KOPT-K1 (cell line): ENCODE results near the gene HSD17B2.

Source experiments
- H3K27ac ChIP-seq: fragments of 200-600 bp; sonication (generic); 2 replicates; pipeline ENCODE4 v1.5.1; 2016; ENCODE audit warnings: antibody characterized with exemption, mild to moderate bottlenecking, low read depth, low read length; ENCODE audit not compliant: poor library complexity, severe bottlenecking
- H3K36me3 ChIP-seq: fragments of 200-600 bp; sonication (generic); 2 replicates; pipeline ENCODE4 v1.5.1; 2017; ENCODE audit warnings: antibody characterized with exemption, mild to moderate bottlenecking, low read length, moderate library complexity; ENCODE audit not compliant: insufficient read depth
- H3K9me3 ChIP-seq: fragments of 200-600 bp; sonication (generic); 2 replicates; pipeline ENCODE4 v1.5.1; 2017; ENCODE audit warnings: antibody characterized with exemption, low read length, mild to moderate bottlenecking; ENCODE audit not compliant: insufficient read depth, poor library complexity, severe bottlenecking

Gene HSD17B2

DNA sequence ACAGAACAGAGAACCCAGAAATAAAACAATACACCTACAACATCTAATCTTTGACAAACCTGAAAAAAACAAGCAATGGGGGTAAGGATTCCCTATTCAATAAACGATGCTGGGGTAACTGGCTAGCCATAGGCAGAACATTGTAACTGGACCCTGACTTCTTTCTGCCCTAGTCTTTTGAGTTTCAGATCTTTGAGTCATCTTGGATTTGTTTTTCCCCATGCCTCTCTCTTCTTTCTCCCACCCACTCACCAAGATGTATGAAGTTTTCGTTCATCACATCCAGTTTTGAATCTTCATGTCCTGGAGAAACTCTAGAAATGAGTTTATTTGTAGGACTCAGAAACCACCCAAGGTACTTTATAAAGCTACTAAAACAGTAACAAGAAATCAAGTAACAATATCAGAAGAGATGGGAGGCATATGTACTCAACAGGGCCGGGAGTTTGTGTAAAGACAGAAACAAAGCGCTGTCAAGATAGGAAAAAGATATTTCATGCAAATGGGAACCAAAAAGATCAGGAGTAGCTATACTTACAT, 39.0 kb downstream of the HSD17B2 start:
- Histone ChIP-seq H3K36me3 (no peaks in the 10 kb centered on the region), H3K9me3 (peaks cover 4% of the 10 kb centered on the region), H3K27ac (no peak overlapping the region)

DNA sequence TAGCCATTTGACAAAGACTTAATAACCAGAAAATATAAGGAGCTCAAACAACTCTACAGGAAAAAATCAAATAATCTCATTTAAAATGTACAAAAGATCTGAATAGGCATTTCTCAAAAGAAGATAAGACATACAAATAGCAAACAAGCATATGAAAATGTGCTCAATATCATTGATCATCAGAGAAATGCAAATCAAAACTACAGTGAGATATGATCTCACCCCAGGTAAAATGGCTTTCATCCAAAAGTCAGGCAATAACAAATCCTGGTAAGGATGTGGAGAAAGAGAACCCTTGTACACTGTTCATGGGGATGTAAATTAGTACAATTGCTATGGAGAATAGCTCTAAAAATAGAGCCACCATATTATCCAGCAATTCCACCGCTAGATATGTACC, 43.1 kb downstream of the HSD17B2 start:
- H3K36me3 ChIP-seq, result no peaks in the 10 kb centered on the region
- peaks cover 4% of the 10 kb centered on the region for H3K9me3 ChIP-seq

DNA sequence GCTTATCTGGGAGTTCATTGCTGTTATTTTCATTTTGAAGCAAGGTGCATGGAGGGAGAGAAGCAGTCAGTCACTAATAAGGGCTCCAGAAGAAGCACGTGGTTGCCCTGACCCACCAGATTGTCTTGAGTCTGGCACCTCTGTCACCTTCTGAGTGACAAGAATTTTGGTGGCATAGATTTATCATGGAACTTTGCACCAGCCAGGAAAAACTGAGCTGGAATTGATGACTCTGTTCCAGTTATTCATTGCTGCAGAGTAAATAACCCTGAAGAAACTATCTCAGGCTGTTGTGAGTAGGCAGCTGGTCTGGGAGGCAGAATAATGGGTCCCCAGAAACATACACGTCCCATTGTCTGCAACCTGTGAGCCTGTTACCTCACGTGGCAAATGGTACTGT, 44.8 kb downstream of the HSD17B2 start:
- H3K27ac ChIP-seq, result no peak overlapping the region
- H3K9me3 ChIP-seq, result peaks cover 4% of the 10 kb centered on the region
- H3K36me3 ChIP-seq, result no peaks in the 10 kb centered on the region

More for the DNA sequence above, 43.1 kb downstream of the HSD17B2 start:
- no peak overlapping the region for H3K27ac ChIP-seq

DNA sequence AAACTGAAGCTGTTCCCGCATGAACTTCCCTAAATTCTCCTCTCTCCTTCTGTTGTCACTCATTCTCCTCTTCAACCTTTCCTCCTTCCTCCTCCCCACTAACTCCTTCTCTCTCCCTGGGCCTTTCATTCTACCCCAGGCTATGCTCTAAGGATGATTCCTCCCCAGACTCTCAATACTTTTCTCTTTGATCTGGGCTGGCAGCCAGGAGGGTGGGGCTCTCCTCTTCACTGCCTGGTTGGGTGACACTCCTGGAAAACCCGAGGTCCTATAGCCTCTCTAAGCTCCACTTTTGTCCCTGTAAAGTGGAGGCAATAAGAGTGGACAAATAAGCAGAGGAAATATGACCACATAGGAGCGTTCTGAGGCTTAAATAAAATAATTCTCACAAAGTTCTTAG, 46.2 kb downstream of the HSD17B2 start:
- Histone ChIP-seq H3K9me3 (peaks cover 4% of the 10 kb centered on the region), H3K36me3 (no peaks in the 10 kb centered on the region), H3K27ac (no peak overlapping the region)

DNA sequence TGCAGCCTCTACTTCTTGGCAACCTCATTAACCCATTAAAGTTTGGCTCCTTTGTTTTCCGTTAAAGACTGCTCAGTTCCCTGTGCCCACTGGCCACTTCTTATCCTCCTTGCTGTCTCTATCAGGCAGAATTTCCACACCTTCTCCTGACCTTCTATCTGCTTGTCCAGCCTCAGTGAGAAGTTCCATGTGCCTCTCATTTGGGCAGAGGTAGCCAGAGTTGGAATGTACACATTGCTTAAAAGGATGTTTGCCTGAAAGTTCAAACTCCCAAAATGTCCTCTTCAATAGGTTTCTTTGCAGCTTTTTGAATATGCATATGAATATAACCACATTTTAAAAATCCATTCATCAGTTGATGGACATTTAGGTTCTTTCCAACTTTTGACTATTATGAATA, 47.0 kb downstream of the HSD17B2 start:
- H3K27ac ChIP-seq, result no peak overlapping the region
- no peaks in the 10 kb centered on the region for H3K36me3 ChIP-seq
- peaks cover 4% of the 10 kb centered on the region for H3K9me3 ChIP-seq

DNA sequence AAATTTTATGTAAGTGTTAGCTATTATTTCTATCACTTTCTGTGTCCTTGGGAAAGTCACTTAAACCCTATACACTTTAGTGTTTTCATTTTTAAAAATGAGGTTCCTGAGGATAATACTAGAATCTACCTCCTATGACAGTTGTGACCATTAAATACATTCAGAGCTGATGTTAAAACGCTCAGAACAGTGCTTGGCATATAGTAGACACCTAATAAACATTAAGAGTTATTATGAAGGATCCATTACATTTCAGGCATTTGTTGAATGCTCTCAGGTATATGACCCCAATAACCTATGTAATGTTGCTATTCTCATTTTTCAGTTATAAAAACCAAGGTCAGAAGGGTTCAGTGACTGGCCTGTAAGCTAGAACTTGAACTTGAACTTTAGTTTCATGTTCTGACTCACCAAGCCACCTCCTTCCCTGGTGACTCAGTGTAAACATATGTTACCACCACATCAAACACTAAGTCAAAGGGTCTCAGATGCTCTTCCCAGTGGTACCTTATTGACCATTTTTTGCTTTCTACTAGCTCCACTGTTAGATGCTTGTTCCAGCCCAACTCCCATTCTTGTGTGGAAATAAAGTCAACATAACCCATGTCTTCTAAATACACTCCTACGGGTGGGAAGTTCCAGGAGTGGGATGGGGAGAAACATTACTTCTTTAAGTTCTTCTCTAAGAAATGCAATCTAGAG, 47.6 kb downstream of the HSD17B2 start:
- H3K9me3 ChIP-seq, result peaks cover 4% of the 10 kb centered on the region
- no peak overlapping the region for H3K27ac ChIP-seq
- H3K36me3 ChIP-seq, result no peaks in the 10 kb centered on the region

DNA sequence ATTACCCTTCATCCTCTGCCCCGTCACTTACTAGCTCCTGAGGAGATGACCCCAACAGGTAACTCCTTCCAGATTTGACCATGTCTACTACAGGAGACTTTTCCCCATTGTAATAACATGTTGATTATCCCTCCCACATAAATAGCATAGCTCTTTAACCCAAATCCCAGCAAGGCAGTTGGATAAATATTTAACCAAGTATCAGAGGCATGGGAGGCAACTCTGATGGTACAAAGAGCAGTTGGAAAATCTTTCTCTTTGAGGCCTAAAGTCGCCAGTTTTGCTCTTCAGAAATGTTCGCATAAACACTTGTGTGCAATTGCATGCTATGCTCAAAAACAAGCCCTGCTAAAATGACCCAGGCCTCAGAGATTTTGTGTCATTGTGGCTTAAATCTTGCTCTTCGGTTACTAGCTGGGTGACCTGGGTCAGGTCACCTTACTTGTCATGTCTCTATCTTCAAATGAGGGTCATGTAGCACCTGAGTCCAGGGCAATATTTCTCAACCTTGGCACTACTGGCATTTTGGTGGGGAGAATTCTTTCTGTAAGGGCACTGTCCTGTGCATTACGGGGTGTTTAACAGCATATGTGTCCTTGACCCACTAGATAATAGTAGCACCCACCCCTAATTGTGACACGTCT, 48.8 kb downstream of the HSD17B2 start:
- H3K36me3 ChIP-seq, result no peaks in the 10 kb centered on the region

DNA sequence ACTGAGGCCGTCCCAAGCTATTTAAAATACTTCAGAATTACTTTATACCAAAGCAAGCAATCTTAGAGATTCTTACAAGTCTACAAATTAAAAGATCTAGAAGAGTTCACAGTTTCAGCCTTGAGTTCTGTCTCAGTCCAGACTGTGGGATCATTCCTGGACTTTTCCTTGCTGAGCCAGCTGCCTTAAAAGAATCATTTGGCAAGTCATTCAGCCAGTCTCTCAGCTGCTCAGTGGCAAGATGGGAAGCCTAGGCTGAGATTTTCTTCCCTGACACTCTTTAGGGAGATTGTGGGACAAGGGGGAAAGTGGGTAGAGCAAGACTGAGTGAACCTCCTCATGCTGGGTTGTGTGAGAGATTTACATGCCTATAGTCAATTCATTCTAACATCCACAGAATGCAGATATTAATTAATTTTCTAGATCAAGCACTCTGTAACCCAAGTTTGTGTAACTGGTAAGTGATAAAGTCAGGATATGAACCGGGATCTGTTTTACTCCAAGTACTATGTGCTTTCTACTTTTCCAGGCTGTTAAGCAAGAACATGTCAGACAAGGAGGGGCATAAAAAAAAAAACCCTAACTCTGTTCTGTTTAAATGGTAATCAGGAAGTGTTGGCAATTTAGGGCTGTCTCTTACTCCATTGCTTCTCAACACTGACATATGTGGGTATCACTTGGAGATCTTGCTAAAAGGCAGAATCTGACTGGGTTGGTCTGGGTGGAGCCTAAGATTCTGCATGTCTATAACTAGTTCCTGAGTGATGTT, 50.1 kb downstream of the HSD17B2 start:
- Histone ChIP-seq H3K9me3 (no peaks in the 10 kb centered on the region), H3K27ac (no peak overlapping the region), H3K36me3 (no peaks in the 10 kb centered on the region)

More for the DNA sequence above, 48.8 kb downstream of the HSD17B2 start:
- Histone ChIP-seq H3K27ac (no peak overlapping the region), H3K9me3 (no peaks in the 10 kb centered on the region)

DNA sequence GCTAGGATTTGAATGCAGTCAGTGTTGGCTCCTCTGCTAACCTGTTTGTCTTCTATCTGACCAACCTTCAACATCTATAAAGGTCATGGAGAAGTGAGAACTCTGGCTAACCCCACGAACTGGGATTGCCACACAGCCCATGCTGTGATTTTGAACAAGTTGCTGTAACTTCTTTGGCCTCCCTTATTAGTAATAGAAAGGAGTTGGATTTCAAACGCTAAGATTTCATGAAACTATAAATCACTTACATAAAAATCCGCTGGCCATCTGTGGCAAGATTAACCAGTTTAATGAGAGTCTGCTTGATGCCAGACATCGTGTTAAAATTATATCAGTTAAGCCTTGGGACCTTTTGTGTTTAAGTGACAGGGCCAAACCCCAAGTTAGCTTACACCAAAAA, 53.4 kb downstream of the HSD17B2 start:
- Histone ChIP-seq H3K27ac (no peak overlapping the region), H3K36me3 (no peaks in the 10 kb centered on the region), H3K9me3 (no peaks in the 10 kb centered on the region)

DNA sequence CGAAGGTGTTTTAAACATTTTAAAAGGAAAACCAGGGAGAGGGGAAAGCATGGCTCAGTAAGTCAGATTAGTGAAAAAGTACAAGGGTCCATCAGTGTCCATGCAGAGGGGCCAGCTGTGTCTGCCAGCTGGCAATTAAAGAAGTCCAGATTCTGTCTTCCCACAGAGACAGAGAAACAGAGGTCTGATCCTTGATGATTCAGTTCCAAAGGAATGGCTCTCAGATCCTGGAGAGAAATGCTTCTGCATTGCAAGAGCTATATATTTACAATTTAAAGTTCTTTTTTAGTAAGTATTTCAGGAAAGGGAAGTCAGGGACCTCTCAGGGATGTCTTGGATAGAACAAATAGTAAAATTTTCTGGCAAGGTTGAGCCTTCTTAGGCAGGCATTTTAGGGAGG, 56.2 kb downstream of the HSD17B2 start:
- Histone ChIP-seq H3K36me3 (no peaks in the 10 kb centered on the region), H3K9me3 (no peaks in the 10 kb centered on the region), H3K27ac (no peak overlapping the region)

DNA sequence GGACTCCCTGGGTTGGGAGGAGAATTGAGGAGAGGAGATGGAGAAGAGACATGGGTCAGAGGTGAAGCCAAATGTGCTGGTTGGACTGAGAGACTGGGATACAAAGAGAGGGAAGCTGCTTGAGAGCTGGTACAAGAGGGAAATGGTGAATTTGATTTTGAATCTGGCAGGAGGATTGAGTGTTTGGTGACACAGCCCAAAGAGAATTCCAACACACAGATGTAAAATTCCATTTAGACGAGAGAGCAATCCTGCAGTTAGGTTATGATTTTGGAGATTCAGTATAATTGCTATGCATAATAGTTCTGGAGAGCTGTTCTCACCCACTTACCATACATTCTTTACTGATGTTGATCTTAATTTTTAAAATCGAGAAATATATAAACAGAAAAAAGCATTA, 57.7 kb downstream of the HSD17B2 start:
- Histone ChIP-seq H3K27ac (no peak overlapping the region), H3K36me3 (no peaks in the 10 kb centered on the region)

DNA sequence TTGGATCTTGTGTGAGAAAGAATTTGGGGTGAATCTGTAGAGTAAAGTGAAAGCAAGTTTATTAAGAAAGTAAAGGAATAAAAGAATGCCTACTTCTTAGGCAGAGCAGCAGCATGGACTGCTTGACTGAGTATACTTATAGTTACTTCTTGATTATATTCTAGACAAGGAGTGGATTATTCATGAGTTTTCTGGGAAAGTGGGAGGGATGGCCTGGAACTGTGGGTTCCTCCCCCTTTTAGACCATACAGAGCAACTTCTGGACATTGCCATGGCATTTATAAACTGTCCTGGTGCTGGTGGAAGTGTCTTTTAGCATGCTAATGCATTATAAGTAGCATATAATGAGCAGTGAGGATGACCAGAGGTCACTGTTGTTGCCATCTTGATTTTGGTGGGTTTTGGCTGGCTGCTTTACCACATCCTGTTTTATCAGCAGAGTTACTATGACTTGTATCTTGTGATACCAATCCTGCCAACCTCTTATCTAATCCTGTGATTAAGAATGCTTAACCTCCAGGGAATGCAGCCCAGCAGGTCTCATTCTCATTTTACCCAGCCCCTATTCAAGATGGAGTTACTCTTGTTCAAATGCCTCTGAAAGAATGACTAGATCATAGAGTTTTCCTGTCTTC, 58.7 kb downstream of the HSD17B2 start:
- Histone ChIP-seq H3K9me3 (no peaks in the 10 kb centered on the region), H3K27ac (no peak overlapping the region), H3K36me3 (no peaks in the 10 kb centered on the region)

More for the DNA sequence above, 57.7 kb downstream of the HSD17B2 start:
- H3K9me3 ChIP-seq, result no peaks in the 10 kb centered on the region

DNA sequence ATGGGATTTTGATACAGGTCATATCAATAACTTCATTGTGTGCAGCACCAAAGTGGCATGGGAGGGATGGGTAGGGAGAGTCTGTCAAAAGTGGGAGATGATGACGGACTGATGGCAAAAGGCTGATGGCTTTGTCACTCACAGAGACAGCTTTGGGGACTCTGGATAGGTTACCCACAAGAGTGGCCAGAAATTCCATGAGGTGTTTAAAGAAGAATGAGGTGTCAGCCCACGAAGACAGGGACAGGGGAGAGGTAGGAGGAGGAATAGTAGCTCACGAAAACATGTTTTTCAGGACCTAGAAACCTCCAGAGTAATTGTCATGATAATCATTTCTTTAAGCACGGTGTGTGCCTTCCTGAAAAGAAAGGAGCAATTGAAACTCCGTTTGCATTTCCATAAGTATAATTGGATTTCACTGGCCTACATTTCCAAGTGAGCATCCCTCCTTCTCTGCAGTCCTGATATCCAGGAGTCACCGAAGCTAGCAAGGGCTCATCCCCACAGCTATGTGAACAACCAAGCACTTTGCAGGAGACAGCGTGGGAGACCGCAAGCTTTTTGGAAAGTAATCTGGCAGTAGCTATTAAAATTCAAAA, 60.0 kb downstream of the HSD17B2 start:
- no peak overlapping the region for H3K27ac ChIP-seq
- no peaks in the 10 kb centered on the region for H3K9me3 ChIP-seq
- no peaks in the 10 kb centered on the region for H3K36me3 ChIP-seq

DNA sequence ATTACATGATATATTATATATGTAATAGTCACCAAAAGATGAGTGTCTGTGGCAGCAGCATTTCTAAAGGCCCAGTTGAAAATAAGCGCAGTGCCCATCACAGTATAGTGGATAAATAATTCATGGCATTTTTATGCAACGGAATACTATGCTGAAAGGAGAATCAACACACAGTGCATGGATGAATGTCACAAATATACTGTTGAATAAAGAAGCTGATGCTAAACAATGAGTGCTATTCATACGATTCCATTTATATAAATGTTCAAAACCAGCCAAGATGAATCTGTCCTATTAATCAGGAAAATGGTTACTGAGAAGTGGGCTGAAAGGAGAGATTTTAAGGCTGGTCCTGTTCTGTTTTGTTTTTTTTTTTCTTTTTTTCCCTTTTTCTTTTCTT, 61.6 kb downstream of the HSD17B2 start:
- Histone ChIP-seq H3K9me3 (no peaks in the 10 kb centered on the region), H3K27ac (no peak overlapping the region), H3K36me3 (no peaks in the 10 kb centered on the region)
